Endothelial cell of umbilical vein (primary cell): ENCODE measurements around the gene ADAM23.

Experiments
- CTCF ChIP-seq, 2 donors: IDR thresholded peaks; 1 replicate in 1 of 2; 2 replicates in 1 of 2; pipeline ENCODE4 v1.5.1; 2011; ENCODE audit warnings: low read length in 2 of 2, mild to moderate bottlenecking in 2 of 2, moderate library complexity in 2 of 2, control low read depth in 1 of 2, inconsistent platforms in 1 of 2, low read depth in 1 of 2; ENCODE audit not compliant: insufficient read depth in 1 of 2; ENCODE audit errors: extremely low read depth in 1 of 2
- POLR2A ChIP-seq: IDR thresholded peaks from 2 replicates; pipeline ENCODE4 v1.6.1; 2012; ENCODE audit warnings: low read depth, mild to moderate bottlenecking, control low read depth, low read length

DNA sequence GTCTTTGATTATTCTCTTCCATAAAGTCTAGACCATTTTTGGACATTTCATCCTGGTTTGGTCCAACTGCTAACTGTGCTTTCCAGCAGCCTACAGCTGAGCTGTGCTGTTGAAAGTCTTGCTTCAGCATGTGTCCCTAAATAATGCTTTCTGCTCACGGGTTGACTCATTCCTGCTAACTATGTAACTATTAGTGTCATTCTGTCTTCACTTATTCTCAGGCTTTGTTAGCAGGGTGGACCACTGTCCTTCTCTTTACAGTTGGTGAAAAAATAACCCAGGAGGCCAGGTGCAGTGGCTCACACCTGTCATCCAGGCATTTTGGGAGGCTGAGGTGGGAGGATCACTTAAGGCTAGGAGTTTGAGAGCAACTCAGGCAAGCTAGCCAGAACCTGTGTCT, 8.9 kb downstream of the ADAM23 start:
- no peak for TF ChIP-seq CTCF (IDR thresholded peaks at IDR 0.05; ENCODE audit: extremely low read depth in 1 of 2, insufficient read depth in 1 of 2, low read depth in 1 of 2, low read length in 2 of 2)
- TF ChIP-seq POLR2A: no peak
